CD4-positive, alpha-beta T cell treated with Interleukin-15 for 4 hours (primary cell): ENCODE results near the gene STRN3.
"Not testable (repeated sequence)": the region's sequence is repeated elsewhere in the genome, so short reads cannot be mapped to it uniquely, and the experiment has no call there.

ENCODE experiments used
- DNase-seq: peaks from one replicate; pipeline ENCODE4 v3.0.0-alpha.2; 2020; ENCODE audit warnings: low spot score

Gene STRN3

DNA sequence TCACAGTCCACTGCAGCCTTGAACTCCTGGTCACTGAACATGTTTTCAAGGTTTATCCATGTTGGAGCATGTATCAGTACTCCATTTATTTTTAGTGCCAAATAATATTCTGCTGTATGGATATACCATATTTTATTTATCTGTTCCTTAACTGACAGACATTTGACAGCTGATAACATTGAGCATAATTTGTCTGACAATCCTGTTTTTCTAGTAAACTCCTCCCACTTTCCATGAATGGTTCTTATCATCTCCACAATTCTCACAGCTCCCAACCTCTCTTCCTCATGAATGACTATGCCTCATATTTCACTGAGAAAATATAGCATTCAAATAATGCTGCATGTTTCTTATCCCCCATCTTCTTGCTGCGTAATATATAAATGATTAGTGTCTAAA is 118.5 kb downstream of the STRN3 start:
- no peak for DNase-seq

DNA sequence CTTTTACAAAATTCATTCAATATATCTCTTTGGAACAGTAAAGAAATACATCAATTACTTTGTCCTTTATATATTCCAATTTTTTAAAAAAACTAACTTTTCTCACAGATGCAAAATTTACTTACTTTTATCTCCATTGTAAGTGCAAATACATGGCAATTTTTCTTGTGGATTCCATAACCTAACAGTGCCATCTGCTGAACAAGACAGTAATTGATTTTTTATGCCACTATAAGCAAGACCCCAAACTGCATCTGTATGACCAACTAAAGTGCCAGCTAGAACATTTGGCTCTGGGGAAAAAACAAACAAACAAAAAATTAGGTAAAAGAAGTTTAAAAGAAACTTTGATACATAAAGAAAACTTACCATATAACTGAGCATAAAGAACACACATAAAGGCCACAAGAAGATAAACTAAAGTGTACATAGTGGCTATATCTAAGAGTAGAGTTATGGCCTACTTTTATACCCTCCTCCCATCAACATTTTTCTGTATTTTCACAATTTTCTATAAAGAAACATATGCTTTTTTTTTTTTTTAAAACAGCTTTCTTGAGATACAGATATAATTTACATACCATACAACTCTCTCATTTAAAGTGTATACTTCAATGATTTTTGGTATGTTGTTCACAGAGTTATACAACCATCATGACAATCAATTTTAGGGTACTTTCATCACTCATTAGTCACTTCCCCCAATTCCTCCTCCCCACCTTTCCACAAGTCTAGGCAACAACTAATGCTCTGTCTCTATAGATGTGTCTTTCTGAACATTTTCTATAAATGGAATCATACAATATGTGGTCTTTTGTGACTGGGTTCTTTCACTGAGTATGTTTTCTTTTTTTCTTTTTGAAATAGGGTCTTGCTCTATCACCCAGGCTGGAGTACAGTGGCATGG is 119.2 kb downstream of the STRN3 start:
- peak; percentile 3 for DNase-seq

GRCh38 chr14:30903285-30904124 is 122.7 kb downstream of the STRN3 start:
- no peak for DNase-seq

DNA sequence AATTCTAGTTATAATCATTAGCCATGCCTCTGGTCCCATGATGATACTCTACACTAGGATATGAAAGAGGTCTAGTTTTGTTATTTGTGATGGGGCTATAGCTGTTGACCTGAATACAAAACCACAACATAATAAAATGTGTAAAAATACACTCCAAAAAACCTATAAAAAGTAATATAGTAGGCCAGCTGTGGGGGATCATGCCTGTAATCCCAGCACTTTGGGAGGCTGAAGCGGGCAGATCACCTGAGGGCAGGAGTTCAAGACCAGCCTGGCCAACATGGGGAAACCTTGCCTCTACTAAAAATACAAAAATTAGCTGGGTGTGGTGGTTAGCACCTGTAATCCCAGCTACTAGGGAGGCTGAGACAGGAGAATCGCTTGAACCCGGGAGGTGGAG is 129.1 kb downstream of the STRN3 start:
- not testable (repeated sequence) for DNase-seq

DNA sequence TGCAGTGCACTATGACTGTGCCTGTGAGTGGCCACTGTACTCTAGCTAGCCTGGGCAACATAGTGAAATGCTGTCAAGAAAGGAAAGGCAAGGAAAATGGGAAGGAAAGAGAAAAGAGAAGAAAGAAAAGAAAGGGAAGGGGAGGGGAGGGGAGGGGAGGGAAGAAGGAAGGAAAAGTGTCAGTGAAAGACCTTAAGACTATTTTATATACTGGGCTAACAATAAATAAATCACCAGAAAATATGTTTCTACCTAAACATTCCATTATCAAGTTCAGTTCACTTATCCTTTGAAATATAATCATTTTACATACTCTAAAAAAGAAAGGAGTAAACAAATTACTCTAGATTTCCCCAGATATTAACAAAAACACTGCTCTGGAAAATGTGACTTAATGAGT is 129.7 kb downstream of the STRN3 start:
- DNase-seq = no peak

DNA sequence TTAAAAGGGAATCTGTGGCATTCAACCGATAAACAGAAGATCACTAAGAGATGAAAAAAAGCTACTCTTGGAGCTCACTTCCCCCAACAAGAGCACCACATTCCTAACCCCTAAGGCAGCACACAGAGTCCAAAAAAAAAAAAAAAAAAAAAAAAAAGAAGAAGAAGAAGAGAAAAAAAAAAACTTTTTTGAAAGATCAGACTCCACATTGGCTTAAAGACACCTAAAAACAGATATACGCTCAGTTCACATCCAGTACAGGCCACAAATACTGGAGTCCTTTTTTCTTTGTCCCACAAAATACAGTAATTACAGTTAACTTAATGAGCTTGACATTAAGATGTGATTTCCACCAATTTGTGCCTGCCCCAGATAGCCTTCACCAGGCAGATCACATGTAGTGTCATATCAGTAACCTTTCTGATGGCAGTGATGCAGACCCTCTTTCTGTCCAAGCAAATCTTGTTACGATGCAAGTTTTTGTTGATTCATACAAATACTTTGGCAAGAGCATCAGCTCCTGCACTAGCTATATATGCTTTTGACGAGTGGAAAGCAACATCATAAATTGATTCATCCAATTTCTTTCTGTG is 131.2 kb downstream of the STRN3 start:
- no peak for DNase-seq

- DNase-seq = no peak
Observed at GRCh38 chr14:30893819-30894218, 132.4 kb downstream of the STRN3 start.

- DNase-seq = no peak
Observed at GRCh38 chr14:30889244-30889594, 137.0 kb downstream of the STRN3 start.

DNA sequence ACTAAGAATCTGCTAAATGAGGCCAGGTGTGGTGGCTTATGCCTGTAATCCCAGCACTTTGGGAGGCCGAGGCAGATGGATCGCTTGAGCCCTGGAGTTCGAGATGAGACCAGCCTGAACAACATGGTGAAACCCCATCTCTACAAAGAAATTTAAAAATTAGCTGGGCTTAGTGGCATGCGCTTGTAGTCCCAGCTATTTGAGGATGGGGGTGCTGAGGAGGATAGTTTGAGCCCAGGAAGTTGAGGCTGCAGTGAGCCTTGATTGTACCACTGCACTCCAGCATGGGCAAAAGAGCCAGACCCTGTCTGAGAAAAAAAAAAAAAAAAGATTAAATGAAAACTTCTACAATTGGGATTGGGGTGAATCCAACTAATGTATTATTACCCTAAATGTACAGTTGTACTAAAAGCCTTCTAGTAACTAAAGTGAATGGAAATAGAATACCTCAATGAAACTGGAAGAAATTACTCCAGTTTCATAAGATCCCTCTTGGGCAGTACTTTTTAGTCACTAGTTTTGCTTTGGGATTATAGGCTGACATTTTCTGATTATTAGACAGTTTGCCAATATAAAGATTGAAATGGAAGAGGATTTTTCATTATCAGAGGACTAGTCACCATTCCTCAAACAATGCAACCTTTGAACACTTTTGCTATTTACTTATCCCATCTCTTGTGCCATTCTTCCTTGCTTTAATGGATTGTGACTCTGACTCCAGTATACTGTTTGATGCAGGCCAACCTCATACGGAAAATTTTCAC is 137.5 kb downstream of the STRN3 start:
- DNase-seq = no peak

DNA sequence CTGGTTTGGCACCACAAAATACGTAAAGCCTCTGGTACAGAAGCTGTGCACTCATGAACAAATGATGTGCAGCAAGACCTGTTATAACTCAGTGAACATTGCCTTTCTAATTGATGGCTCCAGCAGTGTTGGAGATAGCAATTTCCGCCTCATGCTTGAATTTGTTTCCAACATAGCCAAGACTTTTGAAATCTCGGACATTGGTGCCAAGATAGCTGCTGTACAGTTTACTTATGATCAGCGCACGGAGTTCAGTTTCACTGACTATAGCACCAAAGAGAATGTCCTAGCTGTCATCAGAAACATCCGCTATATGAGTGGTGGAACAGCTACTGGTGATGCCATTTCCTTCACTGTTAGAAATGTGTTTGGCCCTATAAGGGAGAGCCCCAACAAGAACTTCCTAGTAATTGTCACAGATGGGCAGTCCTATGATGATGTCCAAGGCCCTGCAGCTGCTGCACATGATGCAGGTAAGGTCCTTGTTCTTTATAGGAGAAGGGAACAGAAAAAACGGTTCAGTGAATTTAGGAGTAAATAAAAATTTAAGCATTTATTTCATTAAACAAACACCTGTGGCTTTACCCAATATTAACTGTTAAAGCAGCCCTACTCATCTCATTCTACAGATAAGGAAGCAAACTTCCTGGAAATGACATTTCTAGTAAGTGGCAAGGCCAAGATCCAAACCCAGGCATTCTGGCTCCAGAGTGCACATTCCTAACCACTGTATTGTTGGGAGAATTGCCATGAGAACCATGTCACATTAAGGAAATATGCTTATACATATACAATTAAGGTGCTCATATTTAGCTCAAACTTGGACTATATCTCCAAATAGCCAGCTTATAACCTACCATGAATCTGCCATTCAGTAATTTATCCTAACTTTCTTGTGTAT is 140.1 kb downstream of the STRN3 start:
- no peak for DNase-seq

GRCh38 chr14:30884901-30885300 is 141.3 kb downstream of the STRN3 start:
- DNase-seq = no peak

- no peak for DNase-seq
Observed at GRCh38 chr14:30883508-30884294, 142.5 kb downstream of the STRN3 start.

DNA sequence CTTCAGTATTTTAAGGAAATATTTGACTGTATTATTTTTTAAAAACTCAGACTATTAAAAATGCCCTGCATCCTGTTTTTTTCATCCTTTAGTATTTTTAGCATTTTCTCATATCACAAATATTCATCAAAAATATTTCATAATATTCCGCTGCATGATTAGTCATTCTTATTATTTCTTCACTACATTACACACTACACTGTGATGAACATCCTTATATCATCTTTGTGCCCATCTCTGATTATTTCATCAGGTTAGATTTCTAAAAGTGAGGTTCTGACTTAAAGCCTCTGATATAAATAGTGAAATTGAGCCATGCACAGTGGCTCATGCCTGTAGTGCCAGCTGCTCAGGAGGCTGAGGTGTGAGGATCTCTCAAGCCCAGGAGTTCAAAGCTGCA is 143.7 kb downstream of the STRN3 start:
- no peak for DNase-seq

DNA sequence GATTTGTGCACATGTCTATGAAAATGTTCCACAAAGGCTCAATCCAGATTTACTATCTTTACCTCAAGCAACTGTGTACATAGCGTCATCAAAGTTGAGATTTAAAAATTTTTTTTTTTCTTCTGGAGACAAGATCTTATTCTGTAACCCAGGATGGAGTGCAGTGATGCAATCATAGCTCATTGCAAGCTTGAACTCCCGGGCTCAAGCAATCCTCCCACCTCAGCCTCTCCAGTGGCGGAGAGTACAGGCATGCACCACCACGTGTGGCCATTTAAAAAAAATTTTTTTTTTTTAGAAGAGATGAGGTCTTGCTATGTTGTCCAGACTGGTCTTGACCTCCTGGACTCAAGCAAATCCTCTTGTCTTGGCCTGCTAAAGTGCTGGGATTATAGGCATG is 149.5 kb downstream of the STRN3 start:
- DNase-seq = no peak

- no peak for DNase-seq
Observed at GRCh38 chr14:30875788-30876053, 150.5 kb downstream of the STRN3 start.

GRCh38 chr14:30874999-30875787 is 151.0 kb downstream of the STRN3 start:
- DNase-seq = no peak

DNA sequence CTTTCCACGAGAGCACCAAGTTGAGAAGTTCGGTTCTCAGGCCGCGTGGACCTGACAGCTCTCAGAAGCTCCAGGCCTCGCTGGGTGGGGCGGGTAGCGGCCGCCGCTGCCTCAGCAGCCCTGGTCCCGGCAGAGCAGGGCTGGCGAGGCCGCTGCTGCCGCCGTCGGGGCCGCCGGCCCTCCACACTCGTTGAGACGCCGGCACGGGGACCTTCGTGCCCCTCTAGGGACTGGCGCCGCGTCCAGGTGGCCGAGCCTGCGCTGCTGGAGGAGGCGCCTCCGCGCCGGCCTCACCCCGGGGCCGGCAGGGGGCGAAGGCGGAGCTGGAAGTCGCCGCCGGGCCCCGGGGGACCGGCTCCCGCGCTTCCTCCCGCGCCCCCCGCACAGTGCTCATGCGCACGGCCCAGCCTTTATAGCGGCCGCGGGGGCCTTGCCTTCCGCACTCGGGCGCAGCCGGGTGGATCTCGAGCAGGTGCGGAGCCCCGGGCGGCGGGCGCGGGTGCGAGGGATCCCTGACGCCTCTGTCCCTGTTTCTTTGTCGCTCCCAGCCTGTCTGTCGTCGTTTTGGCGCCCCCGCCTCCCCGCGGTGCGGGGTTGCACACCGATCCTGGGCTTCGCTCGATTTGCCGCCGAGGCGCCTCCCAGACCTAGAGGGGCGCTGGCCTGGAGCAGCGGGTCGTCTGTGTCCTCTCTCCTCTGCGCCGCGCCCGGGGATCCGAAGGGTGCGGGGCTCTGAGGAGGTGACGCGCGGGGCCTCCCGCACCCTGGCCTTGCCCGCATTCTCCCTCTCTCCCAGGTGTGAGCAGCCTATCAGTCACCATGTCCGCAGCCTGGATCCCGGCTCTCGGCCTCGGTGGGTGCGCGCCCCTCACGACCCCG is 151.8 kb downstream of the STRN3 start, which contains the start of gene COCH:
Gene COCH (plus strand): TSS at position 440 of the 879 bp plus-strand sequence. CDS start 380 bp downstream, at position 820.
- DNase-seq = no peak

- no peak for DNase-seq
Observed at GRCh38 chr14:30873308-30874119, 152.7 kb downstream of the STRN3 start.
